PC-3 (cell line): ENCODE data around the gene EIF4E1B. TPM values are rescaled to one million over a fixed set of nuclear protein-coding genes. Genes with fewer than 3 reads are reported as not detected.
A peak's percentile ranks its signal among the peaks of the same experiment; 100 is the strongest.
"Not testable (repeated sequence)": the region's sequence is repeated elsewhere in the genome, so short reads cannot be mapped to it uniquely, and the experiment has no call there.

Experiments used
- ATAC-seq: fragments of 200-7000 bp; cut with Tn5 transposase; 2 replicates; pipeline ENCODE4 v1.9.1; 2020; ENCODE audit warnings: mild to moderate bottlenecking, moderate library complexity
- BruUV-seq: library from RNA; stranded (reverse); fragments of 400-500 nt; replicated peaks from 2 replicates; lab custom pipeline; 2021; lab: Mats Ljungman, UMichigan
- CTCF ChIA-PET: fragments of 300-600 bp; sonication (Branson Sonifier 250); formaldehyde crosslinking; loops from one replicate; lab custom pipeline; 2022; ENCODE audit warnings: antibody characterized with exemption; lab: Charles Lee
- POLR2A ChIA-PET: fragments of 300-600 bp; sonication (Branson Sonifier 250); formaldehyde crosslinking; loops from one replicate; lab custom pipeline; 2022; ENCODE audit warnings: antibody characterized with exemption; ENCODE audit not compliant: unreplicated experiment; lab: Charles Lee
- DNase-seq: peaks from one replicate; pipeline ENCODE4 v3.0.0-alpha.2; 2015
- H2AFZ ChIP-seq: fragments of 300-600 bp; sonication (generic); 2 replicates; pipeline ENCODE4 v1.6.0; 2016; ENCODE audit warnings: antibody characterized with exemption, low read length
- H3F3A ChIP-seq: fragments of 300-600 bp; sonication (generic); one replicate; pipeline ENCODE4 v1.6.0; 2017; ENCODE audit warnings: antibody characterized with exemption, low read length, control low read depth, mild to moderate bottlenecking; ENCODE audit not compliant: unreplicated experiment
- H3K27ac ChIP-seq: fragments of 300-600 bp; sonication (generic); 2 replicates; pipeline ENCODE4 v1.5.1; 2016; ENCODE audit warnings: mild to moderate bottlenecking, low read length
- H3K27me3 ChIP-seq: fragments of 300-600 bp; sonication (generic); 2 replicates; pipeline ENCODE4 v1.6.1; 2016; ENCODE audit warnings: low read length, mixed read lengths
- H3K36me3 ChIP-seq: fragments of 300-600 bp; sonication (generic); 2 replicates; pipeline ENCODE4 v1.6.1; 2016; ENCODE audit warnings: low read depth, mixed run types, low read length, mixed read lengths
- H3K4me1 ChIP-seq: fragments of 300-600 bp; sonication (generic); 2 replicates; pipeline ENCODE4 v1.5.1; 2016; ENCODE audit warnings: low read length; ENCODE audit not compliant: insufficient read depth
- H3K4me2 ChIP-seq: fragments of 300-600 bp; sonication (generic); 2 replicates; pipeline ENCODE4 v1.6.0; 2016; ENCODE audit warnings: low read length
- H3K4me3 ChIP-seq: fragments of 300-600 bp; sonication (generic); 2 replicates; pipeline ENCODE4 v1.5.1; 2016; ENCODE audit warnings: mild to moderate bottlenecking, low read length, mixed read lengths
- H3K79me2 ChIP-seq: fragments of 300-600 bp; sonication (generic); 2 replicates; pipeline ENCODE4 v1.6.1; 2017; ENCODE audit warnings: low read length, mixed read lengths
- H3K9ac ChIP-seq: fragments of 300-600 bp; sonication (generic); 2 replicates; pipeline ENCODE4 v1.6.0; 2016; ENCODE audit warnings: mild to moderate bottlenecking, low read length
- H3K9me2 ChIP-seq: fragments of 300-600 bp; sonication (generic); replicated peaks from 2 replicates; pipeline ENCODE4 v1.6.1; 2016; ENCODE audit warnings: mixed run types, low read length, mixed read lengths
- H3K9me3 ChIP-seq: fragments of 300-600 bp; sonication (generic); 2 replicates; pipeline ENCODE4 v1.6.1; 2016; ENCODE audit warnings: low read length, mixed read lengths
- H4K20me1 ChIP-seq: fragments of 300-600 bp; sonication (generic); 2 replicates; pipeline ENCODE4 v1.6.1; 2016; ENCODE audit warnings: low read length, mixed read lengths
- CTCF ChIP-seq: fragments of 300-600 bp; sonication (generic); conservative IDR thresholded peaks from 2 replicates; pipeline ENCODE4 v1.5.1; 2017; ENCODE audit warnings: antibody characterized with exemption, low read depth, mild to moderate bottlenecking, low read length
- EZH2 ChIP-seq: fragments of 300-600 bp; sonication (generic); IDR thresholded peaks from one replicate; pipeline ENCODE4 v1.6.1; 2017; ENCODE audit warnings: antibody characterized with exemption, mild to moderate bottlenecking, low read length; ENCODE audit not compliant: unreplicated experiment
- EZH2phosphoT487 ChIP-seq: fragments of 300-600 bp; sonication (generic); IDR thresholded peaks from 2 replicates; pipeline ENCODE4 v1.6.1; 2018; ENCODE audit warnings: mild to moderate bottlenecking, antibody characterized with exemption, low read length, borderline replicate concordance
- intact Hi-C: fragments of 100-400 bp; cut with micrococcal nuclease; formaldehyde crosslinking; loops from 2 replicates; pipeline ENCODE4 v1.9.0; 2023
- total RNA-seq: library from RNA; depleted of rRNA; stranded (reverse); fragments of >200 nt; gene quantifications from 2 replicates; pipeline ENCODE4 v1.2.3, GENCODE V29; 2014

The EIF4E1B gene
- total RNA-seq, 1 experiment from 2014 or later = not detected

GRCh38 chr5:176597417-176598389 lies 32.8 kb upstream of the EIF4E1B start:
- CTCF ChIA-PET = interaction anchor here (0.6 kb wide), 1 partner anchor 60 kb away, joined by 3 read pairs; no protein-coding TSS in a partner anchor

GRCh38 chr5:176599749-176600430 lies 30.6 kb upstream of the EIF4E1B start:
- intact Hi-C loops, ATAC-seq, H3K36me3 ChIP-seq, H3K27ac ChIP-seq, H3K27me3 ChIP-seq, H3K79me2 ChIP-seq, H3K4me2 ChIP-seq, DNase-seq, H2AFZ ChIP-seq, H3K9me2 ChIP-seq, H3K4me1 ChIP-seq, CTCF ChIA-PET, H3K4me3 ChIP-seq, POLR2A ChIA-PET, H4K20me1 ChIP-seq, BruUV-seq, H3K9ac ChIP-seq, H3F3A ChIP-seq, H3K9me3 ChIP-seq: not testable (repeated sequence)

More at GRCh38 chr5:176597417-176598389, 32.8 kb upstream of the EIF4E1B start:
- intact Hi-C loops = no loop called here
- no peak overlapping the region for H3K27ac ChIP-seq
- TF ChIP-seq EZH2phosphoT487 = no peak
- TF ChIP-seq CTCF = no peak
- TF ChIP-seq EZH2 = no peak
- H3K4me1 ChIP-seq = no peaks in the 10 kb centered on the region
- BruUV-seq = TSS peak; percentile 11
- no peaks in the 10 kb centered on the region for H3K27me3 ChIP-seq
- H4K20me1 ChIP-seq = no peaks in the 10 kb centered on the region
- H3K4me3 ChIP-seq = no peak overlapping the region
- H3K4me2 ChIP-seq = no peak overlapping the region
- H3K79me2 ChIP-seq = no peaks in the 10 kb centered on the region
- no peak overlapping the region for H3K9ac ChIP-seq
- H2AFZ ChIP-seq = no peak overlapping the region
- no peaks in the 10 kb centered on the region for H3K9me3 ChIP-seq
- ATAC-seq (no peak), DNase-seq (no peak)
- no peaks in the 10 kb centered on the region for H3K36me3 ChIP-seq
- no peaks in the 10 kb centered on the region for H3F3A ChIP-seq
- no peaks in the 10 kb centered on the region for H3K9me2 ChIP-seq
- POLR2A ChIA-PET = no interaction called here

GRCh38 chr5:176601901-176602482 lies 28.5 kb upstream of the EIF4E1B start:
- intact Hi-C loops = no loop called here
- POLR2A ChIA-PET = no interaction called here
- Histone ChIP-seq H3K36me3 (no peaks in the 10 kb centered on the region), H4K20me1 (0 out of 2 replicates have a peak, but pooled peaks cover 4% of the 10 kb centered on the region), H3K4me2 (no peak overlapping the region), H2AFZ (no peak overlapping the region), H3K9me3 (no peaks in the 10 kb centered on the region), H3K27ac (no peak overlapping the region), H3K9ac (no peak overlapping the region), H3K4me1 (no peaks in the 10 kb centered on the region), H3K4me3 (no peak overlapping the region), H3K9me2 (no peaks in the 10 kb centered on the region), H3K79me2 (no peaks in the 10 kb centered on the region), H3K27me3 (no peaks in the 10 kb centered on the region), H3F3A (no peaks in the 10 kb centered on the region)
- BruUV-seq = no TSS peak
- CTCF ChIA-PET = no interaction called here
- DNase-seq = no peak
- TF ChIP-seq CTCF (no peak), EZH2 (no peak), EZH2phosphoT487 (no peak)
- ATAC-seq = no peak
